Measurements from ENCODE around the gene MRPL20. TPM values are rescaled to one million over a fixed set of nuclear protein-coding genes. Genes with fewer than 3 reads are reported as not detected.
A peak's percentile ranks its signal among the peaks of the same experiment; 100 is the strongest.

The MRPL20 gene
- total RNA-seq, 1 donor from 2014 or later = 96.1 TPM

DNA sequence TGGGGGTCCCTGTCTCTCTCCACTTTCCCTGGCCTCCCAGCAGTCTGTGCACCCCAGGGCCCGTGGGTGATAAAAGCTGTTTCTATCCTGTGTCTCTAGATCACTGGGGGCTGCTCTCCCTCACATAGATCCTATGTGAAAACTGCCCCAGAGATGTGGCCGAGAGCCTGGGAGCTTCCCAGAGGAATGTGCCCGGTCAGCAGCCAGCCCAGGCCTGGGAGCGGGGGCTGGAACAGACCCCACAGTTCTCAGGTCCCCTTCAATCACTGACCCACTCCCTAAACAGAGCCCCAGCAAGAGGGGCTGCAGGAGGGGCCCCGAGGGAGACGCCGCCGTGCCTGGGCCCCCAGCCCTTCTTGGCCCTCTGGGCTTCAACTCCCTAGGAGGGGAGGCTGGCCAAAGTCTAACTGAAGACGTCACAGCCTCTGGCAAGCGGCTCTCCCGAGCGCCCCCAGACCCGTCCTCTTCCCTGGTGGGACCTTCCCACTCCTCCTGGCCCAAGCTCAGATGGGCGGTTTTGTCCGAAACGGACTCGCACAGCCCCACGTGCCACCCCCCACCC is 49.1 kb downstream of the MRPL20 start:
- peak overlapping the region; percentile 59 for H3K4me2 ChIP-seq
- no peak overlapping the region for H3K27ac ChIP-seq
- TF ChIP-seq, protein P1, sequence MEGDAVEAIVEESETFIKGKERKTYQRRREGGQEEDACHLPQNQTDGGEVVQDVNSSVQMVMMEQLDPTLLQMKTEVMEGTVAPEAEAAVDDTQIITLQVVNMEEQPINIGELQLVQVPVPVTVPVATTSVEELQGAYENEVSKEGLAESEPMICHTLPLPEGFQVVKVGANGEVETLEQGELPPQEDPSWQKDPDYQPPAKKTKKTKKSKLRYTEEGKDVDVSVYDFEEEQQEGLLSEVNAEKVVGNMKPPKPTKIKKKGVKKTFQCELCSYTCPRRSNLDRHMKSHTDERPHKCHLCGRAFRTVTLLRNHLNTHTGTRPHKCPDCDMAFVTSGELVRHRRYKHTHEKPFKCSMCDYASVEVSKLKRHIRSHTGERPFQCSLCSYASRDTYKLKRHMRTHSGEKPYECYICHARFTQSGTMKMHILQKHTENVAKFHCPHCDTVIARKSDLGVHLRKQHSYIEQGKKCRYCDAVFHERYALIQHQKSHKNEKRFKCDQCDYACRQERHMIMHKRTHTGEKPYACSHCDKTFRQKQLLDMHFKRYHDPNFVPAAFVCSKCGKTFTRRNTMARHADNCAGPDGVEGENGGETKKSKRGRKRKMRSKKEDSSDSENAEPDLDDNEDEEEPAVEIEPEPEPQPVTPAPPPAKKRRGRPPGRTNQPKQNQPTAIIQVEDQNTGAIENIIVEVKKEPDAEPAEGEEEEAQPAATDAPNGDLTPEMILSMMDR (IDR thresholded peaks at IDR 0.05) = no peak
- no peaks in the 10 kb centered on the region for H3K9me3 ChIP-seq (ENCODE audit: low read depth)
- Mint-ChIP-seq H3K4me3 (peak overlapping the region; percentile 64), H3K36me3 (no peaks in the 10 kb centered on the region), H3K27ac (peak overlapping the region; percentile 57), H3K27me3 (ENCODE audit: insufficient read depth, low read depth) (peaks cover 19% of the 10 kb centered on the region), H3K9me3 (no peaks in the 10 kb centered on the region), H3K4me1 (peaks cover 44% of the 10 kb centered on the region)
- peaks cover 33% of the 10 kb centered on the region for H3K27me3 ChIP-seq
- H3K4me3 ChIP-seq = peak overlapping the region; percentile 5
- no peak overlapping the region for H3K9ac ChIP-seq
- H3K4me1 ChIP-seq = peaks cover 63% of the 10 kb centered on the region
- no peak overlapping the region for H2AFZ ChIP-seq (replicated peaks)
- H3F3A ChIP-seq (ENCODE audit: low read depth) = peaks cover 61% of the 10 kb centered on the region
- H3K36me3 ChIP-seq = no peaks in the 10 kb centered on the region
- DNase-seq (ENCODE audit: low spot score) = no peak
- H3K79me2 ChIP-seq (ENCODE audit: low read depth) = no peaks in the 10 kb centered on the region
- H4K20me1 ChIP-seq (ENCODE audit: low read depth) = peaks cover 19% of the 10 kb centered on the region

DNA sequence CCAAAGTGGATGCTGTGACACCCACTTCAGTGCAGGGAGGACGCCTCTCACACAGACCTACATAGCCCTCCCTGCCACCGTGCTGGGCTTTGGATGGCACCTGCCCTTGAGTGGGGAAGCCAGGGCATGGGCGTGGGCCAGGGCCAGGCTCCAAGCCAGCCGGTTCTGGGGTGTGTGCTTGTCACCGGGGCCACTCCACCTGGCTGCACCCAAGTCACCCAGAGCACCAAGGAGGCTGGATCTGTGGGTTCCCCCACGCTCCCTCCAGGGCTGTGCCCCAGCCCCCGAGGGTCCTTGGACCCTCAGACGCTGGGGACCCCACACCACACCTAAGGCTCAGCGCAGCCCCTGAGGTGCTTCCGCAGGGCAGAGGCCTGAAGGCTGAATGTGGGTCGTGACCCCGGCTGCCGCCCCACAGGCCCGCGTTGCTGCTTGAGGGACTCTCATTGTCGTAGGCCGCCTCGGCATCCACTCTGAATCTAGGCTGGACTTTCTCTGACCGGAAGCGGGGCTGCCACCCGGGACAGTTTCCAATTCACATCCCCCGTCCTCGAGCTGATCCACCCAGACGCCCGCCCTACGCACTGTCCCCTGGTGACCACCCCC is 50.2 kb downstream of the MRPL20 start:
- Histone ChIP-seq H3K4me1 (peaks cover 63% of the 10 kb centered on the region), H3K9ac (no peak overlapping the region), H3K79me2 (ENCODE audit: low read depth) (no peaks in the 10 kb centered on the region), H4K20me1 (ENCODE audit: low read depth) (peaks cover 30% of the 10 kb centered on the region), H3K4me2 (peak overlapping the region; percentile 59), H3K4me3 (no peak overlapping the region), H3F3A (ENCODE audit: low read depth) (peaks cover 66% of the 10 kb centered on the region), H3K36me3 (no peaks in the 10 kb centered on the region), H3K27me3 (peaks cover 35% of the 10 kb centered on the region), H3K27ac (no peak overlapping the region), H2AFZ (replicated peaks) (no peak overlapping the region), H3K9me3 (ENCODE audit: low read depth) (no peaks in the 10 kb centered on the region)
- Mint-ChIP-seq H3K4me3 (peak overlapping the region; percentile 65), H3K4me1 (peaks cover 49% of the 10 kb centered on the region), H3K27me3 (ENCODE audit: insufficient read depth, low read depth) (peaks cover 25% of the 10 kb centered on the region), H3K9me3 (no peaks in the 10 kb centered on the region), H3K27ac (no peak overlapping the region), H3K36me3 (peaks cover 3% of the 10 kb centered on the region)
- DNase-seq (ENCODE audit: low spot score) = peak; percentile 68
- no peak for TF ChIP-seq EZH2phosphoT487 (IDR thresholded peaks at IDR 0.05)

DNA sequence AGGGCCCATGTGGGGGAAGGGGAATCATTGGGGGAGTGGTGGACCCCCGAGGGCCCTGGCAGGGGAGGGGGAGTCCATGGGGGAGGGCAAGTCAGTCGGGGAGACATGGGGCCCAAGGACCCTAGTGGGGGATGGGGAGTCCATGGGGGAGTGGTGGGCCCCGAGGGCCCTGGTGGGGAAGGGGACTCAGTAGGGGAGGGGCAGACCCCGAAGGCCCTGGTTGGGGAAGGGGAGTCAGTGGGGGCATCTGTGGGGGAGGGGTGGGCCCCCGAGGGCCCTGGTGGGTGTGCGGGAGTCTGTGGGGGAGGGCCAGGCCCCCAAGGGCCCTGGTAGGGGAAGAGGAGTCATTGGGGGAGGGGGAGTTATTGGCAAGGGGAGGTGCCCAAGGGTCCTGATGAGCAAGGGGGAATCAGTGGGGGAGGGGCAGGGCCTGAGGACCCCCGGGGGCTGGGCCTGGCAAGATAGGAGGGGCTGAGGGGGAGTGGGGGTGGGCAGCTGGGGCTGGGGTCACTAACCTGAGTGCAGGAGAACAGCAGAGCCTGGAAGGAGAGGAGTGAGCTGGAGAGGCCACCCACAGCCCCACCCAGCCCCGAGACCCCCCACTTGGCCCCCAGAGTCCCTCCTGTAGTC is 50.8 kb downstream of the MRPL20 start:
- Mint-ChIP-seq H3K9me3 (no peaks in the 10 kb centered on the region), H3K4me3 (no peak overlapping the region), H3K4me1 (peaks cover 46% of the 10 kb centered on the region), H3K27ac (no peak overlapping the region), H3K27me3 (ENCODE audit: insufficient read depth, low read depth) (peaks cover 25% of the 10 kb centered on the region), H3K36me3 (peaks cover 3% of the 10 kb centered on the region)
- H3K27ac ChIP-seq = no peak overlapping the region
- H2AFZ ChIP-seq (replicated peaks) = no peak overlapping the region
- no peaks in the 10 kb centered on the region for H3K79me2 ChIP-seq (ENCODE audit: low read depth)
- TF ChIP-seq EZH2phosphoT487 (IDR thresholded peaks at IDR 0.05) = no peak
- TF ChIP-seq, protein P1 (IDR thresholded peaks at IDR 0.05) = no peak
- no peak for TF ChIP-seq EZH2 (IDR thresholded peaks at IDR 0.05)
- H3K4me1 ChIP-seq = peaks cover 63% of the 10 kb centered on the region
- no peaks in the 10 kb centered on the region for H3K36me3 ChIP-seq
- no peak overlapping the region for H3K4me3 ChIP-seq
- H3K9ac ChIP-seq = no peak overlapping the region
- H3F3A ChIP-seq (ENCODE audit: low read depth) = peaks cover 68% of the 10 kb centered on the region
- H4K20me1 ChIP-seq (ENCODE audit: low read depth) = peaks cover 36% of the 10 kb centered on the region
- no peak for DNase-seq (ENCODE audit: low spot score)
- H3K27me3 ChIP-seq = peaks cover 35% of the 10 kb centered on the region
- H3K9me3 ChIP-seq (ENCODE audit: low read depth) = no peaks in the 10 kb centered on the region
- no peak overlapping the region for H3K4me2 ChIP-seq

DNA sequence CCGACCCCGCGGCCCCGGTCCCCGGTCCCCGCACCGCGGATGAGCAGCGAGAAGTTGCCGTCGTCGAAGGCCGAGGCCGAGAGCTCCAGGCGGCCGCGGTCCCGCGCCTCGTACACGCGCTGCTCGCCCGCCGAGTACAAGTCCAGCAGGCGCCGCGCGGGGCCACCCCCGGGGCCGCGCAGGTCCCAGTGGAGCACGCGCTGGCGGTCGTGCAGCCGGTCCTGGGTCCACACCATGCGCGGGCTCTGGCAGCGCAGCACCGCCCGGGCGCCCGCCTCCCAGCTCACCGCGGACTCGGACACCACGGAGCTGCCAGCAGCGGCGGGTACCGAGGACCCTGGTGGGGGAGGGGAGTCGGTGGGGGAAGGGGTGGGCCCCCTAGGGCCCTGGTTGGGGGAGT is 51.7 kb downstream of the MRPL20 start:
- H3K4me1 ChIP-seq = peaks cover 60% of the 10 kb centered on the region
- no peaks in the 10 kb centered on the region for H3K9me3 ChIP-seq (ENCODE audit: low read depth)
- no peaks in the 10 kb centered on the region for H3K36me3 ChIP-seq
- no peak overlapping the region for H3K27ac Mint-ChIP-seq
- H3K27me3 ChIP-seq = peaks cover 35% of the 10 kb centered on the region
- peaks cover 38% of the 10 kb centered on the region for H3K4me1 Mint-ChIP-seq
- H3F3A ChIP-seq (ENCODE audit: low read depth) = peaks cover 60% of the 10 kb centered on the region
- DNase-seq (ENCODE audit: low spot score) = peak; percentile 67
- TF ChIP-seq, protein P1 (IDR thresholded peaks at IDR 0.05) = no peak
- TF ChIP-seq EZH2phosphoT487 (IDR thresholded peaks at IDR 0.05) (no peak), EZH2 (IDR thresholded peaks at IDR 0.05) (no peak)
- H4K20me1 ChIP-seq (ENCODE audit: low read depth) = peaks cover 36% of the 10 kb centered on the region
- peaks cover 3% of the 10 kb centered on the region for H3K36me3 Mint-ChIP-seq
- peak overlapping the region; percentile 69 for H3K4me2 ChIP-seq
- H3K79me2 ChIP-seq (ENCODE audit: low read depth) = no peaks in the 10 kb centered on the region
- H3K4me3 Mint-ChIP-seq = no peak overlapping the region
- no peak overlapping the region for H2AFZ ChIP-seq (replicated peaks)
- H3K27me3 Mint-ChIP-seq (ENCODE audit: insufficient read depth, low read depth) = peaks cover 22% of the 10 kb centered on the region
- H3K27ac ChIP-seq = no peak overlapping the region
- H3K4me3 ChIP-seq = peak overlapping the region; percentile 34
- H3K9ac ChIP-seq = no peak overlapping the region
- H3K9me3 Mint-ChIP-seq = no peaks in the 10 kb centered on the region

Measured in neural progenitor cell (in vitro differentiated cells).